BJ (cell line): Measurements from ENCODE around the gene IMPDH1. TPM values are rescaled to one million over a fixed set of nuclear protein-coding genes. Genes with fewer than 3 reads are reported as not detected.
A peak's percentile ranks its signal among the peaks of the same experiment; 100 is the strongest.

Experiments
- CTCF ChIA-PET: fragments of 350-600 bp; formaldehyde crosslinking; extraction: SDS; loops from one replicate; lab custom pipeline; 2021; ENCODE audit warnings: antibody characterized with exemption, inconsistent platforms; lab: Yijun Ruan, JAX
- POLR2A ChIA-PET: fragments of 300-600 bp; sonication (Branson Sonifier 250); formaldehyde crosslinking; extraction: SDS; loops from one replicate; lab custom pipeline; 2021; ENCODE audit warnings: antibody characterized with exemption; lab: Charles Lee
- DNase-seq: peaks from one replicate; pipeline ENCODE4 v3.0.0-alpha.2; 2011; ENCODE audit warnings: low read depth
- H3K27me3 ChIP-seq: 2 replicates; pipeline ENCODE4 v1.6.0; 2011; ENCODE audit warnings: low read length; ENCODE audit not compliant: control insufficient read depth, insufficient read depth
- H3K36me3 ChIP-seq: 2 replicates; pipeline ENCODE4 v1.5.1; 2011; ENCODE audit warnings: low read length; ENCODE audit not compliant: control insufficient read depth, insufficient read depth
- H3K4me3 ChIP-seq: 2 replicates; pipeline ENCODE4 v1.5.1; 2011; ENCODE audit warnings: low read depth, mild to moderate bottlenecking, control low read depth, low read length
- polyA plus RNA-seq: library from polyadenylated mRNA; depleted of rRNA; stranded (reverse); fragments of >200 nt; gene quantifications from 2 replicates; pipeline ENCODE4 v1.2.3, GENCODE V29; 2011
- TF ChIP-seq, protein P1 (sequence below): IDR thresholded peaks from 2 replicates; pipeline ENCODE4 v1.5.1; 2011; ENCODE audit warnings: low read depth, mild to moderate bottlenecking, control low read depth, inconsistent platforms, low read length, moderate library complexity; ENCODE audit not compliant: insufficient read depth

The IMPDH1 gene
- polyA plus RNA-seq, 1 experiment: 84.5 TPM

DNA sequence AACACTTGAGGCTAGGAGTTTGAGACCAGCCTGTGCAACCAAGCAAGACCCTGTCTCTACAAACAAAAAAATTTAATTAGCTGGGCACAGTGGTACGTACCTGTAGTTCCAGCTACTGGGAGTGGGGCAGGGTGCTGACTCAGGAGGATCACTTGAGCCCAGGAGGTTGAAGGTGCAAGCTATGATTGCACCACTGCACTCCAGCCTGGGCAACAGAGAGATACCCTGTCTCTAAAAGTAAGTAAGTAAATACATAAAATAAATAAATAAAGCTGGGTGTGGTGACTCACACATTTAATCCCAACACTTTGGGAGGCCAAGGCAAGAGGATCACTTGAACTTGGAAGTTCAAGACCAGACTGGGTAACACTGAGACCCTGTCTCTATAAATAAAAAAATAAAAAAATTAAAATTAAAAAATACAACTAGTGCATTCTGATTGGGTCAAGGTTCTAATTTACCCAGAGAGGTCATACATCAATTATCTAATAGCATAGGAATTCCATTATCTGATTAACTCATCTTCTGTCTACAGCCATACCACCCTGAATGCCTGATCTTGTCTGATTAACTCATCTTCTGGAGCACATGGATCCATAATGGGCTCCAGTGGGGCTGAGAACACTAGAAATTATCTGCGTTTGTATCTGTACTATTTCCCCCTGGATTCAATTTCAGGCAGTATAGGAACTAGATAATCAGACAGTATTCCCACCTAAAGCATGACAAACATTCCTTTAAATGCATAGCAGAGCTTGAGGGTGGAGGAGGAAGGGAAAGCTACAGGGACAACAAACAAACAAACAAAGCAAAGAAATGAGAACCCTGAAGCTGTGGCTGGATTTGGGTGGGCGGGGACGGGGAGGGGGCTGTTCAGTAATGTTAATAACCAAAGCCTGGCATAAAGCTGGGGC is 24.9 kb upstream of the IMPDH1 start:
- DNase-seq: no peak
- H3K36me3 ChIP-seq: no peaks in the 10 kb centered on the region
- H3K4me3 ChIP-seq: no peak overlapping the region
- ChIA-PET CTCF (interaction anchor here (1.3 to 7.5 kb wide), 4 partner anchors 8 to 26 kb away, joined by 3 to 73 read pairs (median 22); no protein-coding TSS in a partner anchor), POLR2A (no interaction called here)
- H3K27me3 ChIP-seq: peaks cover 2% of the 10 kb centered on the region
- TF ChIP-seq, protein P1, sequence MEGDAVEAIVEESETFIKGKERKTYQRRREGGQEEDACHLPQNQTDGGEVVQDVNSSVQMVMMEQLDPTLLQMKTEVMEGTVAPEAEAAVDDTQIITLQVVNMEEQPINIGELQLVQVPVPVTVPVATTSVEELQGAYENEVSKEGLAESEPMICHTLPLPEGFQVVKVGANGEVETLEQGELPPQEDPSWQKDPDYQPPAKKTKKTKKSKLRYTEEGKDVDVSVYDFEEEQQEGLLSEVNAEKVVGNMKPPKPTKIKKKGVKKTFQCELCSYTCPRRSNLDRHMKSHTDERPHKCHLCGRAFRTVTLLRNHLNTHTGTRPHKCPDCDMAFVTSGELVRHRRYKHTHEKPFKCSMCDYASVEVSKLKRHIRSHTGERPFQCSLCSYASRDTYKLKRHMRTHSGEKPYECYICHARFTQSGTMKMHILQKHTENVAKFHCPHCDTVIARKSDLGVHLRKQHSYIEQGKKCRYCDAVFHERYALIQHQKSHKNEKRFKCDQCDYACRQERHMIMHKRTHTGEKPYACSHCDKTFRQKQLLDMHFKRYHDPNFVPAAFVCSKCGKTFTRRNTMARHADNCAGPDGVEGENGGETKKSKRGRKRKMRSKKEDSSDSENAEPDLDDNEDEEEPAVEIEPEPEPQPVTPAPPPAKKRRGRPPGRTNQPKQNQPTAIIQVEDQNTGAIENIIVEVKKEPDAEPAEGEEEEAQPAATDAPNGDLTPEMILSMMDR: no peak

DNA sequence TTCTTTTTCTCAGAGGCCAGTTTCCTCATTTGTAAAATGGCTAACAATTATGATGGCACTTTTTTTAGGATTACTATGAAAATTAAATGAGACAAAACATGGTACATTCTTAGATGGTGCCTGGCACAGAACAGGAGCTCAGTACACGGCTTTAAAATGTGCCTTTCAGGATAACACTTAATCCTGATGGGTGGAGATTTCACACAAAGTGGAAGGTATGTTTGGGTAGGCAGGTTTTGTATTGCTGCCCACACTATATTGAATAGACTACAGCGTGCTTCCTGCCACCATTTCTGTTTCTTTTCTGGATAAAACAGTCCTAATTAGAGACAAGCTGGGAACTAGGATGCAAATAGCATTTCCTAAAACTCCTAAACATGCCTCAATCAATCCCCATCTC is 22.0 kb upstream of the IMPDH1 start:
- TF ChIP-seq, protein P1: no peak
- Histone ChIP-seq H3K4me3 (no peak overlapping the region), H3K36me3 (no peaks in the 10 kb centered on the region), H3K27me3 (no peaks in the 10 kb centered on the region; the same call in 1 of the 2 replicates)
- no peak for DNase-seq
- ChIA-PET POLR2A (no interaction called here), CTCF (interaction anchor here (0.6 to 7.5 kb wide), 6 partner anchors 10 to 45 kb away, joined by 3 to 73 read pairs (median 4); partner anchors contain the start of gene METTL2B)

DNA sequence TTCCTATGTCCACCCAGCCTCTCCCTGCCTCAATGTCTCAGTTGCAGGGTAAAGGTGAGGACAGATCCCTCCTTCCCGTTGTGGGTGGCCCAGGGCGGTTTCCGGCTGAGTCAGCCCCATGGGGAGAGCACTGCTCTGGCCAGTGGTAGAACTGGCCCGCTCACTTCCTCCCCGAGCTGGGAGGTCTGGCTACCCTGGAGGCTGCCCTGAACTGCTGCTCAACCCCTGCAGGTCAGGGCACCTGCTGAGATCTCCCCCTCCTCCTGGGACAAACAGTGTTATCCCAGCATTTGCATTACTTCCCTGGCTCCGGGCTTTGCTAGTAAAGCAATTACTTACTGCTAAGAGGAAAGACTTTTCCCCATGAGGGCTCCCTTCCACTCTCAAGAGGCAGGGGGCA is 21.4 kb upstream of the IMPDH1 start:
- TF ChIP-seq, protein P1: no peak
- H3K36me3 ChIP-seq: no peaks in the 10 kb centered on the region
- no peak for DNase-seq
- H3K27me3 ChIP-seq: no peaks in the 10 kb centered on the region; the same call in 1 of the 2 replicates
- ChIA-PET POLR2A (no interaction called here), CTCF (interaction anchor here (0.6 to 9.2 kb wide), 5 partner anchors 10 to 30 kb away, joined by 3 to 227 read pairs (median 4); no protein-coding TSS in a partner anchor)
- no peak overlapping the region for H3K4me3 ChIP-seq

DNA sequence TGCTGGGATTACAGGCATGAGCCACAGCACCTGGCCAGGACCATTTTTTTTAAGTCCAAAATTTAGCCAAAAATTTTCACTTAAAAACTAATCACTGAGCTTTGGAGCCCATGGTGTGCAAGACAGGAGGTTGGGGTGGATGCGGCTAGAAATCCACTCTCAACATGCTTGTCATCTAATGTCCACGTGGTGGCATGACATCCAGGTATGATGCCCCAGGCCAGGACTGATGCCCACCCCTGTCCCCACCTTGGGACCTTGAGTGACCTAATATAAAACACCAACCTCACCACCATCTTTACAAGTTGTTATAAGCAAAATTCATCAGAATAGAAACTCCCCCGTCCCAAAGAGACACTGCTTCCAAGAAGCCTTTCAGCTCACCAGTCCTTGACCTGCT is 20.4 kb upstream of the IMPDH1 start:
- TF ChIP-seq, protein P1: no peak
- no peaks in the 10 kb centered on the region for H3K36me3 ChIP-seq
- H3K27me3 ChIP-seq: no peaks in the 10 kb centered on the region; the same call in 1 of the 2 replicates
- DNase-seq: no peak
- no peak overlapping the region for H3K4me3 ChIP-seq
- CTCF ChIA-PET: interaction anchor here (1.7 to 9.2 kb wide), 5 partner anchors 13 to 453 kb away, joined by 4 to 227 read pairs (median 86); partner anchors contain the start of gene IMPDH1
- POLR2A ChIA-PET: no interaction called here

DNA sequence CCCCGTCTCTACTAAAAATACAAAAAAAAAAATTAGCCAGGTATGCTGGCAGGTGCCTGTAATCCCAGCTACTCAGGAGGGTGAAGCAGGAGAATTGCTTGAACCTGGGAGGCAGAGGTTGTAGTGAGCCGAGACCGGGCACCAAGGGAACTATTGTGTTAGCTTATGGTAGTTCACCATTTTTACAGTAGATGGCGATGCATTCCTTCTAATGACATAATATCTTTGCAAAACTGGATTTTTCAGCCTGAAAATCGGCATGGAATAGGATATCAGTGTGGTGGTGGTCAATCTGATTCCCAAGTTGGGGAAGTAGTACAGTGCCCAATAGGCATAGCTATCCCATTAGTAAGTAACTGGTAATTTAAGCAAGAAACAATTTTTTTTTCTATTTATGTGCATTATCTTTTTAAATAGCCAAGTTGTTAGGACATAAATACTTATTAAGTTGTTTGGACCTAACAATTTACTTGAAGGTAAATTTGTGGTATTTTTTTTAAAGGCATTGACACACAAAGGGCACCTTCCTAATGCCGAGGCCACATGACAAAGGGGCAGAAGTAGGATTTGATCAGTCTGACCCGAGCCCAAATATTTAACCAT is 17.6 kb upstream of the IMPDH1 start:
- ChIA-PET CTCF (interaction anchor here (0.6 to 9.2 kb wide), 28 partner anchors 9 to 655 kb away, joined by 3 to 227 read pairs (median 7); partner anchors contain the start of genes HILPDA, IMPDH1, METTL2B and RBM28), POLR2A (interaction anchor here (0.6 to 1.0 kb wide), 2 partner anchors 32 to 46 kb away, joined by 3 to 6 read pairs; no protein-coding TSS in a partner anchor)
- Histone ChIP-seq H3K4me3 (no peak overlapping the region), H3K36me3 (no peaks in the 10 kb centered on the region), H3K27me3 (no peaks in the 10 kb centered on the region; the same call in 1 of the 2 replicates)
- no peak for DNase-seq
- TF ChIP-seq, protein P1: peak; percentile 58
